Nephron progenitor cell (in vitro differentiated cells): ENCODE results near the gene SND1.
A peak's percentile ranks its signal among the peaks of the same experiment; 100 is the strongest.

Experiments used
- DNase-seq: peaks from one replicate; pipeline ENCODE4 v3.0.0; 2021
- H3K27ac Mint-ChIP-seq: 2 replicates; pipeline ENCODE4 v1.8.0; 2021; ENCODE audit warnings: mild to moderate bottlenecking, moderate library complexity, mixed read lengths
- H3K27me3 Mint-ChIP-seq: 2 replicates; pipeline ENCODE4 v1.8.0; 2021; ENCODE audit warnings: mild to moderate bottlenecking, low read depth, mixed read lengths; ENCODE audit not compliant: poor library complexity
- H3K36me3 Mint-ChIP-seq: 2 replicates; pipeline ENCODE4 v1.8.0; 2021; ENCODE audit warnings: low read depth, mixed read lengths
- H3K4me1 Mint-ChIP-seq: 2 replicates; pipeline ENCODE4 v1.8.0; 2021; ENCODE audit warnings: mixed read lengths
- H3K4me3 Mint-ChIP-seq: 2 replicates; pipeline ENCODE4 v1.8.0; 2021; ENCODE audit warnings: mild to moderate bottlenecking, moderate library complexity, mixed read lengths
- H3K9me3 Mint-ChIP-seq: 2 replicates; pipeline ENCODE4 v1.8.0; 2021; ENCODE audit warnings: mild to moderate bottlenecking, moderate library complexity, mixed read lengths
- TF ChIP-seq, protein P1 (sequence below): fragments of 200-600 bp; sonication (generic); IDR thresholded peaks from 2 replicates; pipeline ENCODE4 v1.5.0; 2021; ENCODE audit warnings: antibody characterized with exemption

SND1 gene

DNA sequence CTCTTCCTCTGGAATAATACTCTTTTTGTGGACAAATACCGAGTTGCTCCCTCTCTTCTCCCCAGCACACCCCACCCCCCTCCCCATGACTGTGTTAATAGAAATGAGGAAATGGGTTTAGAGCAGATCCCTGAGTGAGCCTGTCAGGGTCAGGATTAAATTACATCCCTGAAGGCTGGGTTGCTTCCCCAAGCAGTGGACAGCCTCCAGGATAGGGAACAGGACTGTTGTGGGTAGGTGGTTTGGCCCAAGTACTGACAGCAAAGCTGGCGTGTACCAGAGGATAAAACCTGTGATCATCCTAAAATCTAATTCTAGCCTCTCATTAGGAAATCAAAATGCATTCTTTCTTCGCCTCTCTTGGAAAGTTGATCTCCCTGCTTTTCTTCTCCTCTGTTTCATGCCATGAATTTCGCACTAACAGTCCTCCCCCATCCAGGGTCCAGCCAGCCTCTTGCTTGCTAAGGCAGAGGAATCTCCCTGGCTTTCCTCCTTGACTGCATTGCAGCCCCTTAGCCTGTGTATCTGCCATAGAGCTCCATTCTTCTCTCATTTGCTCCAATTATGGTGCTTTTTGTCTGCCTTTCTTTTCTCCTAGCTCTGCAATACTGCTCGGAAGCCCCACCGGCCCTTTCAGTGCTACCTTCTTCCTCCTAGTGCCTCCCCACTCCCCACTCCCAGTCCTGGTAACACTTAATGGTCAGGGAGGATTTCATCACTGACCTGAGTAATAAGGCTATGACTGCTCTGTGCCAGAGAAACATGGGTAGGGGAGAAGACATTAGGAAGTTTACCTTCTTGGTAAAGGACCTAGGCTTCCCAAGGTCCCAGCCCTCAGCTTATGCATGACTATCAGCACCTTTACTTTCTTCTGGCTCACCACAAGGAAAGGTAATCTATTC lies 370.9 kb downstream of the SND1 start:
- Mint-ChIP-seq H3K27ac (peak overlapping the region; percentile 89), H3K4me3 (peak overlapping the region; percentile 54), H3K36me3 (peaks cover 10% of the 10 kb centered on the region), H3K27me3 (no peaks in the 10 kb centered on the region), H3K4me1 (peaks cover 66% of the 10 kb centered on the region), H3K9me3 (no peaks in the 10 kb centered on the region)
- no peak for DNase-seq
- TF ChIP-seq, protein P1, sequence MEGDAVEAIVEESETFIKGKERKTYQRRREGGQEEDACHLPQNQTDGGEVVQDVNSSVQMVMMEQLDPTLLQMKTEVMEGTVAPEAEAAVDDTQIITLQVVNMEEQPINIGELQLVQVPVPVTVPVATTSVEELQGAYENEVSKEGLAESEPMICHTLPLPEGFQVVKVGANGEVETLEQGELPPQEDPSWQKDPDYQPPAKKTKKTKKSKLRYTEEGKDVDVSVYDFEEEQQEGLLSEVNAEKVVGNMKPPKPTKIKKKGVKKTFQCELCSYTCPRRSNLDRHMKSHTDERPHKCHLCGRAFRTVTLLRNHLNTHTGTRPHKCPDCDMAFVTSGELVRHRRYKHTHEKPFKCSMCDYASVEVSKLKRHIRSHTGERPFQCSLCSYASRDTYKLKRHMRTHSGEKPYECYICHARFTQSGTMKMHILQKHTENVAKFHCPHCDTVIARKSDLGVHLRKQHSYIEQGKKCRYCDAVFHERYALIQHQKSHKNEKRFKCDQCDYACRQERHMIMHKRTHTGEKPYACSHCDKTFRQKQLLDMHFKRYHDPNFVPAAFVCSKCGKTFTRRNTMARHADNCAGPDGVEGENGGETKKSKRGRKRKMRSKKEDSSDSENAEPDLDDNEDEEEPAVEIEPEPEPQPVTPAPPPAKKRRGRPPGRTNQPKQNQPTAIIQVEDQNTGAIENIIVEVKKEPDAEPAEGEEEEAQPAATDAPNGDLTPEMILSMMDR = no peak

DNA sequence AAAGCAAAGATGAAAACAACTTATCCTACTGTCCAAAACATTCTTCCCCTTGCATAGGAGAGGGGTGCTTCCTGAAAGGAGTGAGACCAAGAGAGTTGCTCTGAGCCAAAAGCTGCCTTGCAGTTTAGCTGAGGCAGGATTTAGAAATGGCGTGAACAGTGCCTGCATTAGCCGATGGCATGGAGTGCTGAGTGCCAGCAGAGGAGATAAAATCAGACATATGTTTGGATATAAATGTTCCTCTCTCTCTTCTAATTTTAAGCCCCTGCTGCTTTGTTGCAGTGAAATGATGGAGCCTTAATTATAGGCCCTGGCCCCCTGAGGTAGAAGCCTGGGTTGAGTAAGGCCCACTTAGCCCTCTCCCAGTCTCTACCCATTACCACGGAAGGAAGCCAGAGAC lies 372.2 kb downstream of the SND1 start:
- TF ChIP-seq, protein P1 = no peak
- DNase-seq = no peak
- H3K27ac Mint-ChIP-seq = no peak overlapping the region
- peaks cover 73% of the 10 kb centered on the region for H3K4me1 Mint-ChIP-seq
- H3K4me3 Mint-ChIP-seq = no peak overlapping the region
- H3K36me3 Mint-ChIP-seq = peaks cover 18% of the 10 kb centered on the region
- peaks cover 4% of the 10 kb centered on the region for H3K27me3 Mint-ChIP-seq
- no peaks in the 10 kb centered on the region for H3K9me3 Mint-ChIP-seq

DNA sequence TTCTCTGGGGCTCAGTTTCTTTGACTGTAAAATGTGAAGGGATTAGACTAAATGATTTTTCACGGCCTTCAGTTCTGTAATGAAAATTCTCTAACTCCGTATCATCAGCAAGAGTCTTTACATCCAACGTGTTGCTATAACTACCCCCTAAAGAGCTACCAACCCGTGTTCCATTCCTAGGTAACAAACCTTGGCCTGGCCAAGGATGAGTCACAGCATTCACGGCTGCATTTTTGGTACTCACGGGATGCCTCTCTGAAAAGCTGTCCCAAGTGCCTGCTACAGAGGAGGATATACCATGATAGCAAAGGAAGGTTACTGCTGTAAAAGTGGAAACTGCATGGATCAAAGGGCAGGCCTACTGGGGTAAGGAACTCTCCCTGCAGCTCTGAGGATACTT lies 373.4 kb downstream of the SND1 start:
- no peak overlapping the region for H3K27ac Mint-ChIP-seq
- peaks cover 75% of the 10 kb centered on the region for H3K4me1 Mint-ChIP-seq
- H3K27me3 Mint-ChIP-seq = peaks cover 9% of the 10 kb centered on the region
- peaks cover 21% of the 10 kb centered on the region for H3K36me3 Mint-ChIP-seq
- no peaks in the 10 kb centered on the region for H3K9me3 Mint-ChIP-seq
- DNase-seq = no peak
- H3K4me3 Mint-ChIP-seq = no peak overlapping the region
- TF ChIP-seq, protein P1 = no peak

DNA sequence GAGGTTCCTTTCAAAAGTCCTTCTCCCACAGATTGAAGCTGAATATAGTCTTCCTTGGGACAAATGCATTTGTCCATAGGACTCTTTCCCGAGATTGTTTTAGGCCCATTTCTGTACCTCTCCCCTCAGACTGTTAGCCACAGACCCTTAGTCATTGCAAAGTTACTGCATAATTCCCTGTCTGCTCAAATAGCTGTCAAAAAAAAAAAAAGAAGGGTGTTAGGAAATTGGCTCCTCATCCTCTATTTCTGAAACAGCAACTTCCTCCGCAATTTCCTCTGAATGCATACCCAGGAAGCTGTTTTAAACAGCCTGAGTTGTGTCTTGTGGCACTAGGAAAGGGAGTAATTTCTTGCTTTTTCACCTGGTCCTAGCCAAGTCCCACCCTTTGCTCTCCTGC lies 373.8 kb downstream of the SND1 start:
- Mint-ChIP-seq H3K27ac (no peak overlapping the region), H3K4me1 (peaks cover 77% of the 10 kb centered on the region), H3K27me3 (peaks cover 13% of the 10 kb centered on the region), H3K36me3 (peaks cover 17% of the 10 kb centered on the region), H3K9me3 (no peaks in the 10 kb centered on the region), H3K4me3 (no peak overlapping the region)
- TF ChIP-seq, protein P1 = no peak
- no peak for DNase-seq

DNA sequence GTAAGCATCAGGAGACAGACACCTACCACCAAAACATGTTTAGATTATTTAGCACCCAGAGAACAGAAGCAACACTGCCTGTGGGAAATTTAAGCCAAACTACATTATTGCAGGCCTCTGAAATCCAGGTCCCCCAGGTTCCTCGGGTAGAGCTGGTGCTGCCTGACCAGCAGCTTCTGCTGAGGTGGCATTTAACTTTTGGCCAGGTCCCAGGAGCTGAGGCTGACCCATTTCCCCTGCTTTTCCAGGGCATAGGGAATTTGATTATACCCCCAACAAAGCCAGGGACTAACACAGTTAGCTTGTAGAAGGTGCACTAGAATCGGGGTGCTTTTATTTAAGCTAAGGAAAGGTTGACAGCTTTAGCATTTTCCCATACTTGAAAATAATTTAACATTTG lies 374.6 kb downstream of the SND1 start:
- Mint-ChIP-seq H3K9me3 (no peaks in the 10 kb centered on the region), H3K4me1 (peaks cover 70% of the 10 kb centered on the region), H3K27me3 (peaks cover 13% of the 10 kb centered on the region), H3K36me3 (peaks cover 13% of the 10 kb centered on the region), H3K4me3 (no peak overlapping the region), H3K27ac (no peak overlapping the region)
- no peak for DNase-seq
- TF ChIP-seq, protein P1 = no peak

DNA sequence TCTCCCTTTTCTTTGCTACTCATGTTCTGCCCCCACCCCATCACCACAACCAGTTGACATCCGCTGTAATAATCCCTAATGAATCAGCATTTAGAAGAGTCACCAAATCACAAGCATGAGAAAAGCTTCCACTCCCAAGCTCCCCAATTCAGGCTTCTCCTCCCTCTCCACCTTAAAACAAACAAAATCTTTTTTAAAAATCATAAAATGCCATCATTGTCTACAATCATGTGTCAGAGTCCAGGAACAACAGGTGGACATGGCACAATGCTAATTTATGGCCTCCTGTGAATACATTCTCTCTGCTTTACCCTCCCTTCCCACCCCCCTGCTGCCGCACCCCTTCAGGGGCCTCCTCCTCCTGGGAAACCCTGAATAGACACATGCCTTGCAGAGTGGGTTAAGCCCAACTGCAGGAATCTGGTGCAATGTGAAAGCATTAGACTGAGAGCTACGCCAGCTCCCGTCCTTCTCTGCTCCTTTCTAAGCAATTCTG lies 375.5 kb downstream of the SND1 start:
- Mint-ChIP-seq H3K36me3 (peaks cover 13% of the 10 kb centered on the region), H3K4me1 (peaks cover 62% of the 10 kb centered on the region), H3K27ac (no peak overlapping the region), H3K9me3 (no peaks in the 10 kb centered on the region), H3K4me3 (peak overlapping the region; percentile 6), H3K27me3 (peaks cover 13% of the 10 kb centered on the region)
- TF ChIP-seq, protein P1 = no peak
- peak; percentile 23 for DNase-seq
